ENCODE measurements around the gene WNT10A.

The WNT10A gene

GRCh38 chr2:218859988-218860831 lies 20.4 kb upstream of the WNT10A start:
- no peak overlapping the region for H3K27ac Mint-ChIP-seq
- H3K9me3 Mint-ChIP-seq = no peaks in the 10 kb centered on the region
- H3K4me1 Mint-ChIP-seq (ENCODE audit: low read depth in 2 of 2) = peaks cover 12 to 15% of the 10 kb centered on the region in 2 donors
- peaks cover 91 to 98% of the 10 kb centered on the region in 2 donors for H3K27me3 Mint-ChIP-seq
- ATAC-seq (replicated peaks) (no peak), DNase-seq (no peak)
- peaks cover 4% of the 10 kb centered on the region for H3K36me3 Mint-ChIP-seq (ENCODE audit: insufficient read depth)
- peak overlapping the region; percentile 71 to 81 for H3K4me3 Mint-ChIP-seq

DNA sequence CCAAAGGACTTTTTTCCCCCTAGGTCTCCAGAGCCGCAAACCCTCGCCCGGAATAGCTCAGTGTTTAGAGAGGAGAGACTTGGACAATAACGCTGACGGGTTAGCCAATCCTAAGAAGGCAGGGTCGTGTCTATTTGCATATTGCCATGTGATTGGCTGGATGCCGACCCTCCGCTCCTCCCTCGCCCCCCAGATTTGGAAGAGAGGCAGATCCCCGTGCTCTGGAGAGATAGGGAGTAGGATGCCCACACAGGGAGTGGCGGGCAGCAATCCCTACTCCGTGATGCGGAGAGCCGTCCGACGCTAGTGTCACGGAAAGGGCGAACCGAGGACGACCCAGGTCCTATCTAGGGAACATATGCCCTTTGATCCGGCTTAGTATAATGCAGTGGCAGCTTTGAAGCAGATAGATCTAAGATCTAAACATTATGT lies 19.7 kb upstream of the WNT10A start:
- Mint-ChIP-seq H3K4me1 (ENCODE audit: low read depth in 2 of 2) (peaks cover 12 to 15% of the 10 kb centered on the region in 2 donors), H3K27me3 (peaks cover 85 to 98% of the 10 kb centered on the region in 2 donors), H3K9me3 (no peaks in the 10 kb centered on the region), H3K36me3 (ENCODE audit: insufficient read depth) (peaks cover 3% of the 10 kb centered on the region), H3K4me3 (peak overlapping the region; percentile 14 to 71), H3K27ac (no peak overlapping the region)
- DNase-seq (no peak), ATAC-seq (replicated peaks) (peak; percentile 36)

GRCh38 chr2:218861645-218862318 lies 18.9 kb upstream of the WNT10A start:
- H3K27me3 Mint-ChIP-seq = peaks cover 76 to 98% of the 10 kb centered on the region in 2 donors
- no peak overlapping the region for H3K4me3 Mint-ChIP-seq
- DNase-seq = no peak
- peaks cover 3% of the 10 kb centered on the region for H3K36me3 Mint-ChIP-seq (ENCODE audit: insufficient read depth)
- H3K9me3 Mint-ChIP-seq = no peaks in the 10 kb centered on the region
- no peak for ATAC-seq (replicated peaks)
- peaks cover 12 to 15% of the 10 kb centered on the region in 2 donors for H3K4me1 Mint-ChIP-seq (ENCODE audit: low read depth in 2 of 2)
- no peak overlapping the region for H3K27ac Mint-ChIP-seq

GRCh38 chr2:218863021-218863520 lies 17.6 kb upstream of the WNT10A start:
- DNase-seq = no peak
- ATAC-seq (replicated peaks) = no peak
- no peak overlapping the region for H3K4me3 Mint-ChIP-seq
- H3K27ac Mint-ChIP-seq = no peak overlapping the region
- no peaks in the 10 kb centered on the region for H3K9me3 Mint-ChIP-seq
- peaks cover 3% of the 10 kb centered on the region for H3K36me3 Mint-ChIP-seq (ENCODE audit: insufficient read depth)
- H3K27me3 Mint-ChIP-seq = peaks cover 69 to 98% of the 10 kb centered on the region in 2 donors
- H3K4me1 Mint-ChIP-seq (ENCODE audit: low read depth in 2 of 2) = peaks cover 12 to 15% of the 10 kb centered on the region in 2 donors

- DNase-seq (no peak), ATAC-seq (replicated peaks) (no peak)
- Mint-ChIP-seq H3K27me3 (peaks cover 58 to 97% of the 10 kb centered on the region in 2 donors), H3K4me3 (no peak overlapping the region), H3K9me3 (no peaks in the 10 kb centered on the region), H3K36me3 (ENCODE audit: insufficient read depth) (no peaks in the 10 kb centered on the region), H3K4me1 (ENCODE audit: low read depth in 2 of 2) (peaks cover 4 to 7% of the 10 kb centered on the region in 2 donors), H3K27ac (no peak overlapping the region)
Observed at GRCh38 chr2:218865396-218865795, 15.3 kb upstream of the WNT10A start.

- ATAC-seq (replicated peaks) (no peak), DNase-seq (no peak)
- Mint-ChIP-seq H3K27ac (no peak overlapping the region), H3K36me3 (ENCODE audit: insufficient read depth) (no peaks in the 10 kb centered on the region), H3K9me3 (no peaks in the 10 kb centered on the region), H3K4me1 (ENCODE audit: low read depth in 2 of 2) (peaks cover 5 to 7% of the 10 kb centered on the region in 2 donors), H3K27me3 (peaks cover 52 to 97% of the 10 kb centered on the region in 2 donors), H3K4me3 (no peak overlapping the region)
Observed at GRCh38 chr2:218865999-218866398, 14.7 kb upstream of the WNT10A start.

DNA sequence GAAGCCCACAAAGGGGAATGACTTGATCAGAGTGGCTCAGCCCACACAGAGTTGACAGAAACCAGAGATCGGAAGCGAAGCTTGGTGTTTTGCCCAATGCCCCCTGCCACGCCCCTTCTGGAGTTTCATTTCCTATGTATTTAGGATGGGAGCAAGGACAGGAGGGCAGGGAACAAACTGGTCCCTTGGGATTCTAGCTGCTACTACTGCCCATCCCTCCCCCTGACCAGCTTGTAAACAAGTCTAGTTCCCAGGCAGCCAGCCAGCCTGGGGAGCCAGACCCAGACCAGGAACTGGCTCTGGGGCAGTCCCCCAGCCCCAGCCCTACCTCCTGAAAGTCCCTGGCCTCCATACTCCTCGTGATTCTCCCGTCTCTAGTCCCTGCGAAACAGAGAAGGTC lies 12.8 kb upstream of the WNT10A start:
- Mint-ChIP-seq H3K4me3 (no peak overlapping the region), H3K36me3 (ENCODE audit: insufficient read depth) (no peaks in the 10 kb centered on the region), H3K27ac (no peak overlapping the region), H3K27me3 (peaks cover 50 to 96% of the 10 kb centered on the region in 2 donors), H3K4me1 (ENCODE audit: low read depth in 2 of 2) (peaks cover 13 to 15% of the 10 kb centered on the region in 2 donors), H3K9me3 (no peaks in the 10 kb centered on the region)
- DNase-seq = no peak
- no peak for ATAC-seq (replicated peaks)

DNA sequence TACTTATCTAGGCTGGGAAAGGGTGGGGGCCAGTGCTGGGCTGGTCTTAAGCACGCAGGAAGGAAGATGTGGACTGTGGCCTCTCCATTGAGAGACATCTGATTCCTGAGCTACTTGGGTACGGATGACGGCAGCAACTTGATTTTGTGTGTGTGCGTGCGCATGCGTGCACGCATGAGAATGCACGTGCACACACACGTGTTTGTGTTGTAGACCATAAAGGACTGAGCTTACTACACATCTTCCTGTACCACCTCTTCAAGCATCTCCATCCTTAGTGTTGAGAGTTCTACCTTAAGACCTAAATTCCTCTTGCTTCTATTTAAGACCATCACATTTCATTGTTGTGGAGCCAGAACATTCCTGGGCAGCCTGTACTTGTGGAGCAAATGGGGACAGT lies 11.6 kb upstream of the WNT10A start:
- ATAC-seq (replicated peaks) = no peak
- H3K4me1 Mint-ChIP-seq (ENCODE audit: low read depth in 2 of 2) = peaks cover 18 to 19% of the 10 kb centered on the region in 2 donors
- no peak for DNase-seq
- H3K4me3 Mint-ChIP-seq = no peak overlapping the region
- H3K27ac Mint-ChIP-seq = no peak overlapping the region
- no peaks in the 10 kb centered on the region for H3K36me3 Mint-ChIP-seq (ENCODE audit: insufficient read depth)
- no peaks in the 10 kb centered on the region for H3K9me3 Mint-ChIP-seq
- peaks cover 44 to 96% of the 10 kb centered on the region in 2 donors for H3K27me3 Mint-ChIP-seq

DNA sequence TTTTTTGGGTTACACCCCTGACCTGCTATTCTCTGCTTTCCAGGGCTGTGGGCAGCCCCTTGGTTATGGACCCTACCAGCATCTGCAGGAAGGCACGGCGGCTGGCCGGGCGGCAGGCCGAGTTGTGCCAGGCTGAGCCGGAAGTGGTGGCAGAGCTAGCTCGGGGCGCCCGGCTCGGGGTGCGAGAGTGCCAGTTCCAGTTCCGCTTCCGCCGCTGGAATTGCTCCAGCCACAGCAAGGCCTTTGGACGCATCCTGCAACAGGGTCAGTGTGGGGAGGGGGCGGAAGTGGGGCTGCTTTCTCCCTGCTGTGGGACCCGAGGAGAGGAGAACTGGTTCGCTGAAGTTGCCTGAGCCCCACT lies 9.7 kb upstream of the WNT10A start:
- H3K4me1 Mint-ChIP-seq (ENCODE audit: low read depth in 2 of 2) = peaks cover 18 to 19% of the 10 kb centered on the region in 2 donors
- peaks cover 31 to 96% of the 10 kb centered on the region in 2 donors for H3K27me3 Mint-ChIP-seq
- no peak overlapping the region for H3K27ac Mint-ChIP-seq
- H3K9me3 Mint-ChIP-seq = no peaks in the 10 kb centered on the region
- no peaks in the 10 kb centered on the region for H3K36me3 Mint-ChIP-seq (ENCODE audit: insufficient read depth)
- H3K4me3 Mint-ChIP-seq = peak overlapping the region; percentile 49 to 70
- ATAC-seq (replicated peaks) (peak; percentile 15), DNase-seq (no peak)

DNA sequence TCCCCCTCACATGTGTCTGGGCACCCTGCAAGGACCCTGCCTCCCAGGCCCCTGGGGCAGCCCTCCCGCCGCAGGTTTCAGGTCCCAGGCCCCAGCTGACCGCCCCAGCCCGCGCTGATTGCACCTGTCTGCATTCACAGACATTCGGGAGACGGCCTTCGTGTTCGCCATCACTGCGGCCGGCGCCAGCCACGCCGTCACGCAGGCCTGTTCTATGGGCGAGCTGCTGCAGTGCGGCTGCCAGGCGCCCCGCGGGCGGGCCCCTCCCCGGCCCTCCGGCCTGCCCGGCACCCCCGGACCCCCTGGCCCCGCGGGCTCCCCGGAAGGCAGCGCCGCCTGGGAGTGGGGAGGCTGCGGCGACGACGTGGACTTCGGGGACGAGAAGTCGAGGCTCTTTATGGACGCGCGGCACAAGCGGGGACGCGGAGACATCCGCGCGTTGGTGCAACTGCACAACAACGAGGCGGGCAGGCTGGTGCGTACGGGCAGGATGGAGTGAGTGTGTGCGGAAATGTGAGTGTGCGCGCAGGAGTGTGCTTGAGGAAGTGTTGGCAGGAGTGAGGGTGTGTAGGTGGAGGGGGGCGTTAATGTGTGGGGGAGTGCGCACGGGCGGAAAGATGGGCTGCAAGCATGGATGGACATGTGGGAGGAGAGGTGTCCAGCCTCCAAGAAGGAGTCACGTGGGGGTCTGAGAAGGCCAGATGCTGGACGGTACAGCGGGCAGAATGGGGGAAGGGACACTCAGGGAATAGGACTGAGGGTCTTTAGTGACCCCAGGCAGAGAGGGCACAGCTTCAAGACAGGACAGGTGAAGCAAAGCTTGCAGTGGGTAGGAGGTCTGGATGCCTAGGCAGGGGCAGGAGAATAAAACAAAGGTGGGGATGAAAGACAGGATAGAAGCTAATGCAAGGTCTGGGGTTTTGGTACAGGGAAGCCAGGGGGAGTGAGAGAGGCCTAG lies 9.0 kb upstream of the WNT10A start:
- H3K36me3 Mint-ChIP-seq (ENCODE audit: insufficient read depth) = no peaks in the 10 kb centered on the region
- ATAC-seq (replicated peaks) = peak; percentile 52
- DNase-seq = no peak
- no peak overlapping the region for H3K27ac Mint-ChIP-seq
- peaks cover 19 to 22% of the 10 kb centered on the region in 2 donors for H3K4me1 Mint-ChIP-seq (ENCODE audit: low read depth in 2 of 2)
- H3K27me3 Mint-ChIP-seq = peaks cover 31 to 96% of the 10 kb centered on the region in 2 donors
- peak overlapping the region; percentile 49 to 70 for H3K4me3 Mint-ChIP-seq
- no peaks in the 10 kb centered on the region for H3K9me3 Mint-ChIP-seq

- H3K27ac Mint-ChIP-seq = peak overlapping the region in 1 of 2 donors; percentile 49
- H3K36me3 Mint-ChIP-seq (ENCODE audit: insufficient read depth) = no peaks in the 10 kb centered on the region
- H3K4me1 Mint-ChIP-seq (ENCODE audit: low read depth in 2 of 2) = peaks cover 22 to 25% of the 10 kb centered on the region in 2 donors
- ATAC-seq (replicated peaks) (no peak), DNase-seq (no peak)
- peaks cover 26 to 89% of the 10 kb centered on the region in 2 donors for H3K27me3 Mint-ChIP-seq
- no peaks in the 10 kb centered on the region for H3K9me3 Mint-ChIP-seq
- peak overlapping the region; percentile 22 to 70 for H3K4me3 Mint-ChIP-seq
Observed at GRCh38 chr2:218872645-218873358, 7.8 kb upstream of the WNT10A start.

GRCh38 chr2:218873359-218874194 lies 7.1 kb upstream of the WNT10A start:
- Mint-ChIP-seq H3K4me3 (peak overlapping the region; percentile 22), H3K9me3 (no peaks in the 10 kb centered on the region), H3K27me3 (peaks cover 24 to 82% of the 10 kb centered on the region in 2 donors), H3K4me1 (ENCODE audit: low read depth in 2 of 2) (peaks cover 22 to 25% of the 10 kb centered on the region in 2 donors), H3K36me3 (ENCODE audit: insufficient read depth) (no peaks in the 10 kb centered on the region), H3K27ac (peak overlapping the region in 1 of 2 donors; percentile 49)
- DNase-seq = no peak
- peak; percentile 38 for ATAC-seq (replicated peaks)

All from effector memory CD8-positive, alpha-beta T cell (primary cell).